Mammary epithelial cell (primary cell): ENCODE measurements around the gene MX1.

Source experiments
- EZH2 ChIP-seq: IDR thresholded peaks from 2 replicates; pipeline ENCODE4 v1.6.1; 2012; ENCODE audit warnings: low read length, inconsistent platforms, borderline replicate concordance
- TF ChIP-seq, protein P1 (sequence below), 2 donors: IDR thresholded peaks in 1 of 2; conservative IDR thresholded peaks in 1 of 2; 2 replicates each; pipeline ENCODE4 v1.5.1; 2011 to 2012; ENCODE audit warnings: inconsistent platforms in 2 of 2, low read length in 2 of 2, mild to moderate bottlenecking in 2 of 2, control low read depth in 1 of 2, low read depth in 1 of 2; ENCODE audit not compliant: insufficient read depth in 1 of 2; ENCODE audit errors: extremely low read depth in 1 of 2

DNA sequence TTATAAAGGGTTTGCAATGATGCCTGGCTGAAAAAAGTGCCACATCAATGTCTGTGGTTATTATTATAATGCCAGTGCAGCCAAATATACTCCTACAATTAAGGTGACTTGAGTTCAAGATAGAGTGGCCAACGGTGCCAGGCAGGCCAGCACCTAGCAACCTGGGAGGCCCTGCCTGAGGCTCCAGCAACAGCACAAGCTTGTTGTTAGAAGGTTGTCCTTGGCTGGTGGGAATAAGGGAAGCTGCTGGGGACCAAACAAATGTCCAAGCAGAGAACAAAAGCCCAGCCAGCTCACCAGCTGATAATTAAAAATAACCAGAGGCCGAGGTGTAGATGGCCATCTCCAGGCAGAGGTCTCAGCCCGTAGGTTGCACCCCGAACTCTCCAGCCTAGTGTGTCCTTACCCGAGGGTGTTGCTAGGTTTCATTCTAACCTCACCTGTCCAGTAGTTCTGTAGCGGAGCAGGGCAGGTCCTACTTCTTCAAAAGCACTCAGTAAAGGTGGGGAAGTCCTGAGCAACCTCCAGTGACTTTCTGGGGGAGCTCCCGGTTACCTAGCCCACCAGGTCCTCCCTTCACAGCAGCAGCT lies 80.1 kb downstream of the MX1 start:
- TF ChIP-seq, protein P1, sequence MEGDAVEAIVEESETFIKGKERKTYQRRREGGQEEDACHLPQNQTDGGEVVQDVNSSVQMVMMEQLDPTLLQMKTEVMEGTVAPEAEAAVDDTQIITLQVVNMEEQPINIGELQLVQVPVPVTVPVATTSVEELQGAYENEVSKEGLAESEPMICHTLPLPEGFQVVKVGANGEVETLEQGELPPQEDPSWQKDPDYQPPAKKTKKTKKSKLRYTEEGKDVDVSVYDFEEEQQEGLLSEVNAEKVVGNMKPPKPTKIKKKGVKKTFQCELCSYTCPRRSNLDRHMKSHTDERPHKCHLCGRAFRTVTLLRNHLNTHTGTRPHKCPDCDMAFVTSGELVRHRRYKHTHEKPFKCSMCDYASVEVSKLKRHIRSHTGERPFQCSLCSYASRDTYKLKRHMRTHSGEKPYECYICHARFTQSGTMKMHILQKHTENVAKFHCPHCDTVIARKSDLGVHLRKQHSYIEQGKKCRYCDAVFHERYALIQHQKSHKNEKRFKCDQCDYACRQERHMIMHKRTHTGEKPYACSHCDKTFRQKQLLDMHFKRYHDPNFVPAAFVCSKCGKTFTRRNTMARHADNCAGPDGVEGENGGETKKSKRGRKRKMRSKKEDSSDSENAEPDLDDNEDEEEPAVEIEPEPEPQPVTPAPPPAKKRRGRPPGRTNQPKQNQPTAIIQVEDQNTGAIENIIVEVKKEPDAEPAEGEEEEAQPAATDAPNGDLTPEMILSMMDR (conservative IDR thresholded peaks at IDR 0.05 in 1 of 2, IDR thresholded peaks at IDR 0.05 in 1 of 2; ENCODE audit: extremely low read depth in 1 of 2, insufficient read depth in 1 of 2, low read depth in 1 of 2, low read length in 2 of 2), result no peak
- no peak for TF ChIP-seq EZH2
